OCI-LY7 (cell line): ENCODE measurements around the gene NUP62.

Source experiments
- CTCF ChIP-seq: fragments of 200-600 bp; sonication (generic); conservative IDR thresholded peaks from 2 replicates; pipeline ENCODE4 v1.5.1; 2014; ENCODE audit warnings: mild to moderate bottlenecking, antibody characterized with exemption, low read length, moderate library complexity, mixed read lengths
- EZH2phosphoT487 ChIP-seq: fragments of 200-600 bp; sonication (generic); IDR thresholded peaks from 2 replicates; pipeline ENCODE4 v1.6.1; 2018; ENCODE audit warnings: low read depth, borderline replicate concordance, mild to moderate bottlenecking, mixed run types, antibody characterized with exemption, low read length, moderate library complexity, mixed read lengths

- TF ChIP-seq CTCF (no peak), EZH2phosphoT487 (no peak)
Observed at GRCh38 chr19:49978324-49978723, 49.0 kb upstream of the NUP62 start.
